OCI-LY7 (cell line): Measurements from ENCODE around the gene MAPK8IP3.

Experiments
- CTCF ChIP-seq: fragments of 200-600 bp; sonication (generic); conservative IDR thresholded peaks from 2 replicates; pipeline ENCODE4 v1.5.1; 2014; ENCODE audit warnings: mild to moderate bottlenecking, antibody characterized with exemption, low read length, moderate library complexity, mixed read lengths
- EZH2phosphoT487 ChIP-seq: fragments of 200-600 bp; sonication (generic); IDR thresholded peaks from 2 replicates; pipeline ENCODE4 v1.6.1; 2018; ENCODE audit warnings: low read depth, borderline replicate concordance, mild to moderate bottlenecking, mixed run types, antibody characterized with exemption, low read length, moderate library complexity, mixed read lengths

GRCh38 chr16:1754204-1754603 is 48.2 kb downstream of the MAPK8IP3 start:
- TF ChIP-seq CTCF (no peak), EZH2phosphoT487 (no peak)
